Thyroid gland (tissue), 4 donors: ENCODE results near the gene TSPO.

Source experiments
- POLR2A ChIP-seq, 2 donors: fragments of 450-650 bp; IDR thresholded peaks; one replicate each; pipeline ENCODE4 v1.6.1; 2017; ENCODE audit warnings: antibody characterized with exemption in 2 of 2, mild to moderate bottlenecking in 2 of 2, moderate library complexity in 1 of 2
- TF ChIP-seq, protein P1 (sequence below), 6 experiments: fragments of 200-600 bp in 3 of 6; fragments of 450-650 bp in 3 of 6; sonication (generic) in 3 of 6; IDR thresholded peaks; one replicate each; pipeline ENCODE4 v1.5.1; 2016 to 2019; ENCODE audit warnings: antibody characterized with exemption in 6 of 6, mild to moderate bottlenecking in 2 of 6, inconsistent platforms in 1 of 6, moderate library complexity in 1 of 6

DNA sequence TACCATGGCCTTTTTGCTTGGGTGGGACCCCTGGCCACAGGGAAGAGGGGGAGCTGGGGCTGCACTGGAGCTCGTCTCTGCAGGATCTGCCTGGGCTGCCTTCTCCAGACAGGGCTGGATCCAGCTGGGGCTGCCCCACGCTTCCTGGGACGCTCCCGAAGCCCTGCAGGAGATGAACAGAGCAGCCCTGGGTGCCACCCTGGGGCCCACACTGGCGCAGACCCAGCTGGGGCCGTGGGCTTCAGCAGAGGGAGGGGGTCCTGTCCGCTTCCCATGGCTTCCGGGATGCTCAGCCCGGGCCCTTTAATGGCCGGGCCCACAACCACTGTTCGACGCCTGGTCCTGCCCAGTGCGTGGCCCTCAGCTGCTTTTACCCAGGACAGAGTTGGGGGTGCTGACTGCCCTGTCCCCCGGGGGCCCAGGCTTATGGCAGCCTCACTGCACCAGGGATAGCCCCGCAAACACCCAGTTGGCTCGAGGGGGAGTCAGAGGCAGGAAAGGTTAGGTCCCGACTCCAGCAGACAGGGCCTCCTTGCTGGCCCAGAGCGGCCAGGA, 12.0 kb downstream of the TSPO start:
- TF ChIP-seq, protein P1, sequence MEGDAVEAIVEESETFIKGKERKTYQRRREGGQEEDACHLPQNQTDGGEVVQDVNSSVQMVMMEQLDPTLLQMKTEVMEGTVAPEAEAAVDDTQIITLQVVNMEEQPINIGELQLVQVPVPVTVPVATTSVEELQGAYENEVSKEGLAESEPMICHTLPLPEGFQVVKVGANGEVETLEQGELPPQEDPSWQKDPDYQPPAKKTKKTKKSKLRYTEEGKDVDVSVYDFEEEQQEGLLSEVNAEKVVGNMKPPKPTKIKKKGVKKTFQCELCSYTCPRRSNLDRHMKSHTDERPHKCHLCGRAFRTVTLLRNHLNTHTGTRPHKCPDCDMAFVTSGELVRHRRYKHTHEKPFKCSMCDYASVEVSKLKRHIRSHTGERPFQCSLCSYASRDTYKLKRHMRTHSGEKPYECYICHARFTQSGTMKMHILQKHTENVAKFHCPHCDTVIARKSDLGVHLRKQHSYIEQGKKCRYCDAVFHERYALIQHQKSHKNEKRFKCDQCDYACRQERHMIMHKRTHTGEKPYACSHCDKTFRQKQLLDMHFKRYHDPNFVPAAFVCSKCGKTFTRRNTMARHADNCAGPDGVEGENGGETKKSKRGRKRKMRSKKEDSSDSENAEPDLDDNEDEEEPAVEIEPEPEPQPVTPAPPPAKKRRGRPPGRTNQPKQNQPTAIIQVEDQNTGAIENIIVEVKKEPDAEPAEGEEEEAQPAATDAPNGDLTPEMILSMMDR (IDR thresholded peaks at IDR 0.05) = no peak
- no peak for TF ChIP-seq POLR2A (IDR thresholded peaks at IDR 0.05)
